OCI-LY1 (cell line): Measurements from ENCODE around the gene EIF4E3.

Experiments used
- H2AFZ ChIP-seq: fragments of 200-600 bp; sonication (generic), shearing (Covaris generic); 2 replicates; pipeline ENCODE4 v1.6.0; 2014; ENCODE audit warnings: antibody characterized with exemption, mild to moderate bottlenecking, low read length
- H3F3A ChIP-seq: fragments of 200-600 bp; sonication (generic), shearing (Covaris generic); 2 replicates; pipeline ENCODE4 v1.6.0; 2014; ENCODE audit warnings: mild to moderate bottlenecking, antibody characterized with exemption, low read length, moderate library complexity; ENCODE audit not compliant: insufficient read depth
- H3K27ac ChIP-seq: fragments of 200-600 bp; sonication (generic); 2 replicates; pipeline ENCODE4 v1.5.1; 2014; ENCODE audit warnings: low read length, mixed run types, mild to moderate bottlenecking, low read depth; ENCODE audit not compliant: poor library complexity, severe bottlenecking
- H3K27me3 ChIP-seq: fragments of 200-600 bp; sonication (generic); 2 replicates; pipeline ENCODE4 v1.6.0; 2014; ENCODE audit warnings: antibody characterized with exemption, mild to moderate bottlenecking, low read length, moderate library complexity; ENCODE audit not compliant: insufficient read depth
- H3K36me3 ChIP-seq: fragments of 200-600 bp; sonication (generic); 2 replicates; pipeline ENCODE4 v1.6.1; 2014; ENCODE audit warnings: mild to moderate bottlenecking, antibody characterized with exemption, low read length, moderate library complexity, mixed read lengths; ENCODE audit not compliant: insufficient read depth
- H3K4me1 ChIP-seq: fragments of 200-600 bp; sonication (generic); 2 replicates; pipeline ENCODE4 v1.5.1; 2014; ENCODE audit warnings: mild to moderate bottlenecking, low read length, moderate library complexity; ENCODE audit not compliant: insufficient read depth, severe bottlenecking
- H3K4me2 ChIP-seq: fragments of 200-600 bp; sonication (generic), shearing (Covaris generic); 2 replicates; pipeline ENCODE4 v1.6.1; 2014; ENCODE audit warnings: low read length
- H3K4me3 ChIP-seq: fragments of 200-600 bp; sonication (generic); 2 replicates; pipeline ENCODE4 v1.5.1; 2014; ENCODE audit warnings: low read length, low read depth, mild to moderate bottlenecking, mixed read lengths; ENCODE audit not compliant: poor library complexity, severe bottlenecking
- H3K79me2 ChIP-seq: fragments of 200-600 bp; shearing (Covaris generic); 2 replicates; pipeline ENCODE4 v1.6.1; 2016; ENCODE audit warnings: mixed run types, low read length, mixed read lengths; ENCODE audit not compliant: insufficient read depth
- H3K9ac ChIP-seq: fragments of 200-600 bp; sonication (generic), shearing (Covaris generic); 2 replicates; pipeline ENCODE4 v1.6.1; 2014; ENCODE audit warnings: mild to moderate bottlenecking, low read length, mixed read lengths
- H3K9me2 ChIP-seq: fragments of 200-600 bp; sonication (generic), shearing (Covaris generic); 2 replicates; pipeline ENCODE4 v1.6.1; 2014; ENCODE audit warnings: low read depth, mild to moderate bottlenecking, low read length, mixed read lengths
- H3K9me3 ChIP-seq: fragments of 200-600 bp; shearing (Covaris generic); 2 replicates; pipeline ENCODE4 v1.6.1; 2014; ENCODE audit warnings: low read length, mixed read lengths
- H4K20me1 ChIP-seq: fragments of 200-600 bp; sonication (generic), shearing (Covaris generic); 2 replicates; pipeline ENCODE4 v1.6.0; 2016; ENCODE audit warnings: mild to moderate bottlenecking, low read length; ENCODE audit not compliant: insufficient read depth
- CTCF ChIP-seq: fragments of 200-600 bp; sonication (generic), shearing (Covaris generic); IDR thresholded peaks from 2 replicates; pipeline ENCODE4 v1.5.1; 2017; ENCODE audit warnings: mild to moderate bottlenecking, antibody characterized with exemption, low read length, moderate library complexity, mixed read lengths
- EZH2 ChIP-seq: fragments of 200-600 bp; sonication (generic), shearing (Covaris generic); IDR thresholded peaks from 2 replicates; pipeline ENCODE4 v1.8.0; 2017; ENCODE audit warnings: borderline replicate concordance, mixed run types, mild to moderate bottlenecking, antibody characterized with exemption, low read length, moderate library complexity, mixed read lengths

Gene EIF4E3

GRCh38 chr3:71629289-71629688 lies 95.9 kb downstream of the EIF4E3 start:
- H3K4me3 ChIP-seq, result no peak overlapping the region
- H3K4me1 ChIP-seq, result no peaks in the 10 kb centered on the region
- H2AFZ ChIP-seq, result no peak overlapping the region
- no peak overlapping the region for H3K27ac ChIP-seq
- H3K36me3 ChIP-seq, result no peaks in the 10 kb centered on the region
- no peak overlapping the region for H3K9ac ChIP-seq
- H4K20me1 ChIP-seq, result no peaks in the 10 kb centered on the region
- H3K4me2 ChIP-seq, result no peak overlapping the region
- no peaks in the 10 kb centered on the region; the same call in 1 of the 2 replicates for H3K27me3 ChIP-seq
- H3K9me2 ChIP-seq, result no peaks in the 10 kb centered on the region
- TF ChIP-seq CTCF (no peak), EZH2 (no peak)
- H3F3A ChIP-seq, result no peaks in the 10 kb centered on the region
- no peaks in the 10 kb centered on the region for H3K79me2 ChIP-seq
- H3K9me3 ChIP-seq, result no peaks in the 10 kb centered on the region

- Histone ChIP-seq H3K9me3 (no peaks in the 10 kb centered on the region), H3K9me2 (no peaks in the 10 kb centered on the region), H3F3A (no peaks in the 10 kb centered on the region), H3K4me1 (no peaks in the 10 kb centered on the region), H3K4me3 (no peak overlapping the region), H4K20me1 (no peaks in the 10 kb centered on the region), H3K9ac (no peak overlapping the region), H3K27me3 (no peaks in the 10 kb centered on the region; the same call in 1 of the 2 replicates), H3K79me2 (no peaks in the 10 kb centered on the region), H3K4me2 (no peak overlapping the region), H3K27ac (no peak overlapping the region), H2AFZ (no peak overlapping the region), H3K36me3 (no peaks in the 10 kb centered on the region)
- TF ChIP-seq CTCF (no peak), EZH2 (no peak)
Observed at GRCh38 chr3:71628522-71628921, 96.7 kb downstream of the EIF4E3 start.

- Histone ChIP-seq H3K9me3 (no peaks in the 10 kb centered on the region), H3K9me2 (no peaks in the 10 kb centered on the region), H3K9ac (no peak overlapping the region), H3F3A (no peaks in the 10 kb centered on the region), H3K4me2 (no peak overlapping the region), H3K4me1 (no peaks in the 10 kb centered on the region), H4K20me1 (no peaks in the 10 kb centered on the region), H3K27ac (no peak overlapping the region), H3K27me3 (no peaks in the 10 kb centered on the region; the same call in 1 of the 2 replicates), H3K36me3 (no peaks in the 10 kb centered on the region), H2AFZ (no peak overlapping the region), H3K4me3 (no peak overlapping the region), H3K79me2 (no peaks in the 10 kb centered on the region)
- TF ChIP-seq CTCF, result no peak
- TF ChIP-seq EZH2, result no peak
Observed at GRCh38 chr3:71625676-71626075, 99.5 kb downstream of the EIF4E3 start.
